Small intestine (tissue), 16 donors: ENCODE data around the gene GUF1. TPM values are rescaled to one million over a fixed set of nuclear protein-coding genes. Genes with fewer than 3 reads are reported as not detected.
A peak's percentile ranks its signal among the peaks of the same experiment; 100 is the strongest.

Experiments used
- DNase-seq, 2 donors: peaks; one replicate each; pipeline versions ENCODE4 v3.0.0 to v3.0.0-alpha.2; 2013
- FAIRE-seq: peaks from 2 replicates; lab custom pipeline; 2012; peaks lifted over from hg19 to GRCh38; lab: Jason Lieb, UNC
- H3K27ac ChIP-seq, 3 donors: one replicate each; pipeline ENCODE4 v1.5.1; 2013; ENCODE audit warnings: low read length in 2 of 3, mild to moderate bottlenecking in 2 of 3, control low read depth in 1 of 3, inconsistent platforms in 1 of 3, low read depth in 1 of 3, moderate library complexity in 1 of 3
- H3K27me3 ChIP-seq, 3 donors: one replicate each; pipeline ENCODE4 v1.6.1; 2013; ENCODE audit warnings: low read length in 3 of 3, inconsistent platforms in 1 of 3; ENCODE audit not compliant: control insufficient read depth in 3 of 3, insufficient read depth in 3 of 3
- H3K36me3 ChIP-seq, 3 donors: one replicate each; pipeline ENCODE4 v1.6.1; 2013; ENCODE audit warnings: low read length in 3 of 3, inconsistent platforms in 1 of 3, low read depth in 1 of 3, mild to moderate bottlenecking in 1 of 3, moderate library complexity in 1 of 3; ENCODE audit not compliant: control insufficient read depth in 3 of 3, insufficient read depth in 2 of 3
- H3K4me1 ChIP-seq, 3 donors: one replicate each; pipeline ENCODE4 v1.6.1; 2013; ENCODE audit warnings: low read length in 2 of 3, inconsistent platforms in 1 of 3, low read depth in 1 of 3, mild to moderate bottlenecking in 1 of 3, moderate library complexity in 1 of 3; ENCODE audit not compliant: control insufficient read depth in 3 of 3, insufficient read depth in 2 of 3
- H3K4me3 ChIP-seq, 3 donors: one replicate each; pipeline ENCODE4 v1.5.1; 2013; ENCODE audit warnings: low read length in 3 of 3, control low read depth in 1 of 3, inconsistent platforms in 1 of 3, low read depth in 1 of 3, mild to moderate bottlenecking in 1 of 3, moderate library complexity in 1 of 3
- H3K9me3 ChIP-seq, 2 donors: one replicate each; pipeline ENCODE4 v1.6.1; 2013; ENCODE audit warnings: low read depth in 1 of 2, low read length in 1 of 2; ENCODE audit not compliant: control insufficient read depth in 2 of 2, insufficient read depth in 1 of 2
- WGBS, 3 donors: extraction: QIAGEN DNeasy Blood & Tissue Kit; methylation state at CpG; one replicate each; pipeline ENCODE4 v1.1.7; 2013; 5-methylcytosine and 5-hydroxymethylcytosine counted together
- long read RNA-seq, 10 donors: transcript quantifications; one replicate each; lab custom pipeline, GENCODE V29; 2026
- polyA plus RNA-seq, 4 donors: library from polyadenylated mRNA; stranded (reverse) in 3 of 4; unstranded in 1 of 4; fragments of 200-250 nt in 3 of 4; fragments of 120-200 nt in 1 of 4; gene quantifications; one replicate each; pipeline versions ENCODE4 v1.2.1 to v1.2.3, GENCODE V29; 2013
- donor health status: healthy with polysubstance abuse.
- donor health status: control.
- donor health status: control.
- donor health status: Bipolar disorder and iron deficiency.
- donor health status: healthy.

Gene GUF1, protein sequence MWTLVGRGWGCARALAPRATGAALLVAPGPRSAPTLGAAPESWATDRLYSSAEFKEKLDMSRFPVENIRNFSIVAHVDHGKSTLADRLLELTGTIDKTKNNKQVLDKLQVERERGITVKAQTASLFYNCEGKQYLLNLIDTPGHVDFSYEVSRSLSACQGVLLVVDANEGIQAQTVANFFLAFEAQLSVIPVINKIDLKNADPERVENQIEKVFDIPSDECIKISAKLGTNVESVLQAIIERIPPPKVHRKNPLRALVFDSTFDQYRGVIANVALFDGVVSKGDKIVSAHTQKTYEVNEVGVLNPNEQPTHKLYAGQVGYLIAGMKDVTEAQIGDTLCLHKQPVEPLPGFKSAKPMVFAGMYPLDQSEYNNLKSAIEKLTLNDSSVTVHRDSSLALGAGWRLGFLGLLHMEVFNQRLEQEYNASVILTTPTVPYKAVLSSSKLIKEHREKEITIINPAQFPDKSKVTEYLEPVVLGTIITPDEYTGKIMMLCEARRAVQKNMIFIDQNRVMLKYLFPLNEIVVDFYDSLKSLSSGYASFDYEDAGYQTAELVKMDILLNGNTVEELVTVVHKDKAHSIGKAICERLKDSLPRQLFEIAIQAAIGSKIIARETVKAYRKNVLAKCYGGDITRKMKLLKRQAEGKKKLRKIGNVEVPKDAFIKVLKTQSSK
- polyA plus RNA-seq = 10 to 100 TPM; 13.5 to 29.3 (median 15.0) TPM
- long read RNA-seq, donor 1, full-length matches to known transcripts = 6 of 6 reads
- long read RNA-seq, donor 1, partial matches to known transcripts = 0 of 6 reads
- long read RNA-seq, donor 1, other reads (novel, unspliced or antisense) = 0 of 6 reads
- long read RNA-seq, donor 2 = 0 reads
- long read RNA-seq, donor 3 = 0 reads
- long read RNA-seq, donor 4 = 0 reads
- long read RNA-seq, donor 5, partial matches to known transcripts = 5 of 5 reads
- long read RNA-seq, donor 5, other reads (novel, unspliced or antisense) = 0 of 5 reads
- long read RNA-seq, donor 6 = 0 reads
- long read RNA-seq, donor 7 = 0 reads
- long read RNA-seq, donor 8 = 0 reads
- long read RNA-seq, donor 9 = 0 reads
- long read RNA-seq, donor 10, full-length matches to known transcripts = 1 of 21 reads
- long read RNA-seq, donor 10, partial matches to known transcripts = 20 of 21 reads
- long read RNA-seq, donor 10, other reads (novel, unspliced or antisense) = 0 of 21 reads

DNA sequence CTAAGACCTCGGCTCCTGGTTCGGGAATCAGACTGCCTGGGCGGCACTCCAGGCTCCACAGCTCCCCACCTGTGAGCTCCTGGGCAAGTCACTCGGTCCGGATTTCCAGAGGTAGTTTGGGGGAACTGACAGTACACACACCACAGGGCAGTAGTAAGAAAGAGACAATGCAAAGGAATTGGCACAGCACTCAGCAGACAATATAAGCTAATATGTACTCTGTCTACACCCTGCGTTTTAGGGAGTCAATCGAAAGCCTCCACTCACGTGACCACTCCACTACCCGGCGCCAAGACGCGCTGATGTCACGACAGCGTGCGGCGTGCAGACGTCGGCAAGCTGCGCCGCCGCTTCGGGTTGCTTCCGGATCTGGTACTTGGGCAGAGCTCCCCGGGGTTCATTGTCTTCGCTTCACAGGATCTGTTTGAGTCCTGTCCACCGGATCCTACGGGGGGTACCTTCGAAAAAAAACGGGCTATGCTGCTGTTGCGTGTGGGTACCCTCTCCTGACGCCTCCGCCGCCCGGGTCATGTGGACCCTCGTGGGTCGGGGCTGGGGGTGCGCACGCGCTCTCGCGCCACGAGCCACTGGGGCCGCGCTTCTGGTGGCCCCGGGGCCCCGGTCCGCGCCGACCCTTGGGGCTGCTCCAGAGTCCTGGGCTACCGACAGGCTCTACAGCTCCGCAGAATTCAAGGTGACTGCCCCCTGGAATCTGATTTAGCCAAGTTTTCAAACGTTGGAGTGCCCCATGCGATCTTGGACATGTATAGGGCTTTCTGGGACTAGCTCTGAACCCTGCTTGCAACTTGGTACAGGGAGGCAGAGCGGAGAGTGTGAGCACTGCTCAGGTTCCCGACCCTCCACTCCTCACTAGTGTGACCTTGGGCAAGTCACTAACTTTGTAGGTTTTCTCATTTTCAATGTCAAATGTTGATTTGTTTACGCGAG is at the start of gene GUF1:
TSS of gene GUF1 (plus strand) at position 327 of the 948 bp plus-strand sequence. CDS start at position 530, 203 bp downstream.
- Histone ChIP-seq H3K4me1 (peaks cover 0 to 3% (median 0%) of the 10 kb centered on the region in 3 donors), H3K27ac (peak within 1 kb of the TSS; percentile 89 to 97 (median 93)), H3K9me3 (no peaks in the 10 kb centered on the region), H3K27me3 (no peaks in the 10 kb centered on the region), H3K4me3 (peak within 1 kb of the TSS; percentile 70 to 95 (median 82)), H3K36me3 (peaks cover 0 to 2% (median 0%) of the 10 kb centered on the region in 3 donors)
- DNase-seq (peak; percentile 94 to 97), FAIRE-seq (no peak)
- WGBS, 3 donors = 0 to 1% (median 0%) methylated on average over 52 to 57 of the region's 57 CpGs

DNA sequence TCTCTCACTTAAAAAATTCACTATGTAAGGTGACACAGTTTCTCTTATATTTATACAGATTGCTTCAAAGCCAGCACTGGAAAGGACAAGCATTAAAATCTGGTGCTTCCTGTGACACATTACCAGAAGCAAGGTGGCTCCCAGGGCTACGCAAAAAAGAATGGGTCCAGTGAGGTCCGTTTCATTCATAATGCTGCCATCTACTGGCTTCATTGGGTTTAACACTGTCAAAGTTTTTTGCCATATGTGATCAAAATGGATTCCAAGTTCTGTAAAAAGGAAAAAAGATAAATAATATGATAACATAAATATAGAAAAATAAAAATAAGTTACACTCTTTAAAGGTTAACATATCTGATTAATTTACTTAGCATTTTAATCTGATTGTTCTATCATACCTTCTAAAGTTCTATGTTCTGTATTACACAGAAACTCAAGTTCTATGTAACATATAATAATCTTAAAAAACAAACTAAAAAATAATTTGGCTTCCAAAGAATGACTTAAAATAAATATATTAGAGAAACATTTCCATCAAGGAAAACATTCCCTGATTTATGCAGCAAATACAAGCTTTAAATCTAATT is 48.8 kb upstream of the GUF1 start:
- FAIRE-seq (peak; percentile 57), DNase-seq (peak; percentile 34 to 52)
- Histone ChIP-seq H3K36me3 (no peaks in the 10 kb centered on the region), H3K9me3 (no peaks in the 10 kb centered on the region), H3K27me3 (no peaks in the 10 kb centered on the region), H3K27ac (no peak overlapping the region), H3K4me3 (no peak overlapping the region), H3K4me1 (no peaks in the 10 kb centered on the region)
- WGBS, 3 donors = 1 to 6% (median 3%) methylated on average over 2 of the region's 2 CpGs

- 68 to 79% (median 69%) methylated on average over 4 of the region's 4 CpGs for WGBS, 3 donors
- no peak for DNase-seq
- H3K27me3 ChIP-seq = no peaks in the 10 kb centered on the region
Measured at GRCh38 chr4:44632089-44632488, 46.1 kb upstream of the GUF1 start.

DNA sequence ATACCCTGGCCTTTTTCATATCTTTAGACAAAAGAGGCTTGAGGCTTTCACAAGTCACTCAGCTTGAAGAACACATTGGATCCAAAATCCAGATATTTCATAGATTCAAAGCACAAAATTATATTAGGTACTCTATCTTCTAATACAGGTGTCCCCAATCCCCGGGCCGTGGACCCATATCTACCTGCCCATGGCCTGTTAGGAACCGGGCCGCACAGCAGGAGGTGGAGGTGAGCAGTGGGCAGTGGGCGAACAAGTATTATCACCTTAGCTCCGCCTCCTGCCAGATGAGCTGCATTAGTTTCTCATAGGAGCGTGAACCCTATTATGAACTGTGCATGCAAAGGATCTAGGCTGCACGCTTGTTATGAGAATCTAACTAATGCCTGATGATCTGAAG is 45.5 kb upstream of the GUF1 start:
- H3K36me3 ChIP-seq = no peaks in the 10 kb centered on the region
- FAIRE-seq (no peak), DNase-seq (no peak)
- no peaks in the 10 kb centered on the region for H3K27me3 ChIP-seq
- no peaks in the 10 kb centered on the region for H3K4me1 ChIP-seq
- H3K9me3 ChIP-seq = no peaks in the 10 kb centered on the region
- H3K4me3 ChIP-seq = no peak overlapping the region
- WGBS, 3 donors = 68 to 78% (median 77%) methylated on average over 8 of the region's 8 CpGs
- no peak overlapping the region for H3K27ac ChIP-seq

More at GRCh38 chr4:44632089-44632488, 46.1 kb upstream of the GUF1 start:
- Histone ChIP-seq H3K4me3 (no peak overlapping the region), H3K36me3 (no peaks in the 10 kb centered on the region), H3K9me3 (no peaks in the 10 kb centered on the region), H3K4me1 (no peaks in the 10 kb centered on the region), H3K27ac (no peak overlapping the region)
- FAIRE-seq = no peak

DNA sequence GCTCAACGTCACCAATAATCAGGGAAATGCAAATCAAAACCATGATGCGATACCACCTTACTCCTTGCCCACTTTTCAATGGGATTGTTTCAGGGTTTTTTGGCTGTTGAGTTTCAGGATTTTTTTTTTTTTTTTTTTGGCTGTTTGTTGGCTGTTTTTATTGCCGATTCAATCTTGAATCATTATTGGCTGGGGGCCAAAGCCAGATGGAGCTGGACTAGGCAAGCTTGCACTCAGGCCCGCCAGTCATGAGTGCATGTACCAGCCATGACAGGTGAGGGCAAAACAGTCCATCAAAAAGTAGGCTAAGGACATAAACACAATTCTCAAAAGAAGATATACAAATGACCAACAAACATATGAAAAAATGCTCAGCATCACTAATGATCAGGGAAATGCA is 40.1 kb upstream of the GUF1 start:
- H3K9me3 ChIP-seq = peaks cover 0 to 7% of the 10 kb centered on the region in 2 donors
- DNase-seq = no peak
- no peak overlapping the region for H3K4me3 ChIP-seq
- no peak overlapping the region for H3K27ac ChIP-seq
- 75 to 84% (median 78%) methylated on average over 4 of the region's 4 CpGs for WGBS, 3 donors
- FAIRE-seq = no peak
- no peaks in the 10 kb centered on the region for H3K27me3 ChIP-seq
- no peaks in the 10 kb centered on the region for H3K4me1 ChIP-seq
- no peaks in the 10 kb centered on the region for H3K36me3 ChIP-seq

DNA sequence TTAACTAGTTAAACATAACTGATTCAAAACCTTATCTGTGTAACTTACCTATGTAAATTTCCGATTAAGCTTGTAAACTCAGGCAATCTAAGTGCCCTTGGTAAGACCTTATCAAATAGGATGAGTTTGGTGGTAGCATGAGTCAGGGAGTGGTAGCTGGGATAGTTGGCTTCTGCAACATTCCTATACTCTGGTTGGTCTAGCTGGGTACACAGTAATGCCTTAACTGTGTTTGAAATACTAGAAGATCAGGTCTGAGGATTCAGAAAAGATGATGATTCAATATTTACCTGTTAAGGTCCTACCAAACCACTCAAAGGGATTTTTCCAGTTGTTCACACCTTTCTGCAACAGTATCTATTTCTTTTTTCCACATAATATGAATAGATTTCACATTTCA is 32.1 kb upstream of the GUF1 start:
- Histone ChIP-seq H3K27me3 (no peaks in the 10 kb centered on the region), H3K4me3 (no peak overlapping the region), H3K36me3 (no peaks in the 10 kb centered on the region), H3K9me3 (peaks cover 0 to 16% of the 10 kb centered on the region in 2 donors), H3K27ac (no peak overlapping the region), H3K4me1 (no peaks in the 10 kb centered on the region)
- FAIRE-seq = no peak
- DNase-seq = no peak
- 48 to 71% (median 50%) methylated on average over 1 of the region's 1 CpG for WGBS, 3 donors

GRCh38 chr4:44651425-44651824 is 26.8 kb upstream of the GUF1 start, which contains the start of gene YIPF7:
Gene YIPF7 (minus strand): TSS chr4:44651625. CDS start chr4:44650100, 1,525 bp downstream.
- Histone ChIP-seq H3K36me3 (no peaks in the 10 kb centered on the region), H3K27me3 (no peaks in the 10 kb centered on the region), H3K4me1 (no peaks in the 10 kb centered on the region), H3K27ac (no peak within 1 kb of the TSS), H3K4me3 (no peak within 1 kb of the TSS), H3K9me3 (no peaks in the 10 kb centered on the region)
- FAIRE-seq (no peak), DNase-seq (no peak)
- 65 to 71% (median 66%) methylated on average over 1 of the region's 1 CpG for WGBS, 3 donors
